ENCODE data around the gene GNGT2.

DNA sequence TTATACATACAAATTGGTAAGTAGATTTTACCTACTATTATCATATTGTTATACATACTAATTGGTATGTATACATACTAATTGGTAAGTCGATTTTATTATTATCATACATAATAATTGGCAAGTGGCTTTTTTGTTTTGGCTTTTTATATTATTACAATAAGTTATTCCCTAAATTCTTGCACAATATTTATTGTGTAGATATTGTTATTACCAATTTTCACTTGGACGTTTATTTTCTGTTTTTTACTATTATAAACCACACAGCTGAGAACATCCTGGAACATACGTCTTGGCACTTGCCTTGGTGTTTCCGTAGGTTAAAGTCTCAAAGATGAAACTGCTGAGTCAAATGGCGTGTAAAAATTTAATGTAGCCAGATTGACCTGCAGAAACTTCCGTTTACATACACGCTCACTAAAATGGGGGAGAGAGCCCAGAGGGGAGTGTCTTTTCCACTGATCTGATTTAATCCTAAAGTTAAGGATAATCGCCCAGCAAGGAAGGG, 18.9 kb downstream of the GNGT2 start:
- TF ChIP-seq ZNF274 (IDR thresholded peaks at IDR 0.05; ENCODE audit: low read depth, low read length) = no peak
- TF ChIP-seq YY1 (IDR thresholded peaks at IDR 0.05; ENCODE audit: insufficient read depth, insufficient read length) = no peak
- TF ChIP-seq SUZ12 (IDR thresholded peaks at IDR 0.05; ENCODE audit: extremely low read depth, insufficient read depth, insufficient read length) = no peak

Measured in NT2/D1 (cell line).